Ammon's horn (tissue), 1 donor: ENCODE measurements around the gene SDHC.
"Not testable (repeated sequence)": the region's sequence is repeated elsewhere in the genome, so short reads cannot be mapped to it uniquely, and the experiment has no call there.

Source experiments
- DNase-seq: peaks from one replicate; pipeline ENCODE4 v3.0.0-alpha.2; 2016; ENCODE audit warnings: low spot score

Gene SDHC

DNA sequence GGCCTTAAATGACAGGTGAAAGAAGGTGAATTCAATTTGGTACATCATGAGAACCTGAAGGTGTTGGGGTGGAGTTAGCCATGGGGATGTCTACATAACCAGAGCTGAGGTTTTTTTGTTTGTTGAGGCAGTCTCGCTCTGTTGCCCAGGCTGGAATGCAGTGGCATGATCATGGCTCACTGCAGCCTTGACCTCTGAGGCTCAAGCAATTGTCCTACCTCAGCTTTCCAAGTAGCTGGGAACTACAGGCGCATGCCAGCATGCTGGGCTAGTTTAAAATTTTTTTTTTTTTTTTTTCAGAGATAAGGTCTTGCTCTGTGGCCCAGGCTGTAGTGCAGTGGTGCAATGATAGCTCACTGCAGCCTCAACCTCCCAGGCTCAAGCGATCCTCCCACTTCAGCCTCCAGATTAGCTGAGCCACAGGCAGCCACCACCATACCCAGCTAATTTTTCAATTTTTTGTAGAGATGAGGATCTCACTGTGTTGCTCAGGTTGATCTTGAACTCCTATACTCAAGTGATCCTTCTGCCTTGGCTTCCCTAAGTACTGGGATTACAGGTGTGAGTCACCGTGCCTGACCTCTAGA, 2.5 kb upstream of the SDHC start:
- DNase-seq, result no peak

DNA sequence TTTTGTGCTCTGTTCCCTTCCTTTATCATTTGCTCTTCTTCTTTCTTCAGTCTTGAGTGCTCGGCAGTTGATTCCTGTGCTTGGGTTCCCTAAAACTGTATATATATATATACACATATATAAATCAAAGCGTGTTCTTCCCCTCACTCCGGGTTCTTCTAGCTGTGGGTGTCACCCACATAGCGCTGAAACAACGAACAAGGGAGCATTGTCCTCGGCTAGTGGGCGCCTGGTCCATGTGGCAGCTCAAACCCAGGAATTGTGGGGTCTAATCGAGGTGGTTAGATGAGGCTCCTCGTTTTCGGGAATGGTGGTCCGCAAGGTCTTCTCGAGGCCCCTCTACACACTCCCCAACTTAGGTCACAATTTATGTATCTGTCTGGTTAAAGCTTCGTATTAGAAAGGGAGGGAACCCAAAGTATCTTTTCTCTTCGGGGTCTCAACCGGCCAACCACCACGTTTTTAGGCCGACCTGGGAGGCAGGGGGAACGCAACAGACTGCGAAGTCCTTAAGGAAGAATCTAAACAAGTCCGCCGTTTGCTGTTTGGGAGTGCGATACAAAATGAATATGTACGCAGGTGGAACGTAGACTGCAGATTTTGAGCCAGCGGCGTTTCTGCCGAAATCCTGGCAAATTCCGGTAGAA, 504 bp upstream of the SDHC start:
- DNase-seq, result peak; percentile 69

DNA sequence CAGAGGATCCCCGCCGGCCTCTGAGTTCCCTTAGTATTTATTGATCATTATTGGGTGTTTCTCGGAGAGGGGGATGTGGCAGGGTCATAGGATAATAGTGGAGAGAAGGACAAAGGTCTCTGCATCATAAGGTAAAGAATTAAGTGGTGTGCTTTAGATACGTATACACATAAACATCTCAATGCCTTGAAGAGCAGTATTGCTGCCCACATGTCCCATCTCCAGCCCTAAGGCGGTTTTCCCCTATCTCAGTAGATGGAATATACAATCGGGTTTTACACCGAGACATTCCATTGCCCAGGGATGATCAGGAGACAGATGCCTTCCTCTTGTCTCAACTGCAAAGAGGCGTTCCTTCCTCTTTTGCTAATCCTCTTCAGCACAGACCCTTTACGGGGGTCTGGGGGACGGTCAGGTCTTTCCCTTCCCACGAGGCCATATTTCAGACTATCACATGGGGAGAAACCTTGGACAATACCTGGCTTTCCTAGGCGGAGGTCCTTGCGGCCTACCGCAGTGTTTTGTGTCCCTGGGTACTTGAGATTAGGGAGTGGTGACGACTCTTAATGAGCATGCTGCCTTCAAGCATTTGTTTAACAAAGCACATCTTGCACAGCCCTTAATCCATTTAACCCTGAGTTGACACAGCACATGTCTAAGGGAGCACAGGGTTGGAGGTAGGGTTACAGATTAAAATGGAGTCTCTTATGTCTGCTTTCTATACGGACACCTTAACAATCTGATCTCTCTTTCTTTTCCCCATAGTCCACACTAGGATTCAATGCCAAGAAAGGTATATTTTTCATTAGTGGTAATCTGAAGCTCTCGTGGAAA, 1.9 kb downstream of the SDHC start:
- not testable (repeated sequence) for DNase-seq

DNA sequence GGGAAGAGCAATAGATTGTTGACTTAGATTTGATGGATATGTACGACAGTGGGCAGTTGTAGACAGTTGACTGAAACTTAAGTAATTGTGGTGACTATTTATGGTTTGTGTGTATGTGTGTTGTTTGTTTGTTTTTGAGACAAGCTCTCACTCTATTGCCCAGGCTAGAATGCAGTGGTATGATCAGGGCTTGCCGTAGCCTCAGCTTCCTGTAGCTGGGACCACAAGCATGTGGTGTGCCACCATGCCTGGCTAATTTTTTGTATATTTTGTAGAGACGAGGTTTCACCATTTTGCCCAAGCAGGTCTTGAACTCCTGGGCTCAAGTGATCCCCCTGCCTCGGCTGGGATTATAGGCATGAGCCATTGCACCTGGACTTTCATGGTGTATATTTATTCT, 9.8 kb downstream of the SDHC start:
- DNase-seq, result no peak

DNA sequence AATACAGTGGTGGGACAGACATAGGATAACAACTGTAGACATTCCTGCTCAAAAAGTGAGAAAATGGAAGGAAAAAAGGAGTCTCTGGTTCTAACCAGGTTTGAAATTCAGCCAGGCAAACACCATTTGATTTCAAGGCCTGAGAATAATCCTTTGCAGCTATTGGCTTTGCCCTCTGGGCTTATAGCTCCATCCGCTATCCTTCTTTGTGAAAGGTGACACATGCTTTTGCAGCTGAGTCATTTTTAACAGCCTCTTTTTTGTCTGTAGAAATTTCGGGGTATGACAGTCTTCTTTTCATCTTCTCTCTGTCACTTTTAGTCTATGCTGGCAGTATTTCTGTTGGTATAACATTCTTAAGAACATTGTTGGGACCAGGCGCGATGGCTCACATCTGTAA, 16.2 kb downstream of the SDHC start:
- DNase-seq, result no peak

DNA sequence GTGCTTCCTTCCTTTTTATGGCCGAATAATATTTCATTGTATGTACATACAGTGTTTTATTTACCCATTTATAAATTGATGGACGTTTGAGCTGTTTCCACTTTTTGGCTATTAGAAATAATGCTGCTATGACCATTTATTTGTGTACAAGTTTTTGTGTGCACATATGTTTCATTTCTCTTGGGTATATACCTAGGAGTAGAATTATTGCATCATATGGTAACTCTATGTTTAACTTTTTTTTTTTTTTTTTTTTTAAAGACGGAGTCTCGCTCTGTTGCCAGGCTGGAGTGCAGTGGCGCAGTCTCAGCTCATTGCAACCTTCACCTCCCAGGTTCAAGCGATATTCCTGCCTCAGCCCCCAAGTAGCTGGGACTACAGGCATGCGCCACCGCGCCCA, 19.0 kb downstream of the SDHC start:
- DNase-seq, result no peak

DNA sequence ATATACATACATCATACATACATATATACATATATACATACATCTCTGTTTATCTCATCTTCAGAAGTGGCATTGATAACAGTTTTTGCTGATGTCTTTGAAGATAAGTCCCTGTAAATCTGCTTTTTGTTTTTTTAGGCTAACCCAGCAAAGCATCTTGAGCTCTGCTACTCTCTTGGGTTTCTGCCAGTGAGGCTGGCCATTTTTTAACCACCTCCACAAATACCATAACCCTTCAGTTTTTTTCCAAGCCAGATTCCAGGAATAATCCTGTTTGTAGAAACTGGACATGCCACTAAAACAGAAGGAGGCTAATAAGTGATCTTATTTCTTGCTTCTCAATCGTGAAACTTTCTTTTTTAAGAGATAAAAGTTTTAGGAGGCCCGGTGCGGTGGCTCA, 21.6 kb downstream of the SDHC start:
- DNase-seq, result no peak

DNA sequence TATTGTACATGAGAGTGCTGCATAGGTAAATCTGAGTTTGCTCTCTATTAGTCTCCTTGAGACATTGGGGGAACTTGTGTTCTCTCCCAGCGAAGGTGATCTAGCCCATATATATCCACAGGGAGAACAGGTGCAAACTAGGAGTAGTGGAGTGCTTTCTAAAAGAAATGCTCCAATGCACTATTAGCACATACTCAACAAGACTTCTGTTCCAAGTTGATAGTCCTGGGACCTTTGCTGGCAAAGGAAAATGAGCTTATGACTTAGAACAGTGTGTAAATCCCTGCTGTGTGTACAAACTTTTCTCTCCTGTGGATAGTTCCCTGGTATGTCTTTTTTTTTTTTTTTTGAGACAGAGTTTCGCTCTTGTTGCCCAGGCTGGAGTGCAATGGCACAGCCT, 28.0 kb downstream of the SDHC start:
- DNase-seq, result no peak

DNA sequence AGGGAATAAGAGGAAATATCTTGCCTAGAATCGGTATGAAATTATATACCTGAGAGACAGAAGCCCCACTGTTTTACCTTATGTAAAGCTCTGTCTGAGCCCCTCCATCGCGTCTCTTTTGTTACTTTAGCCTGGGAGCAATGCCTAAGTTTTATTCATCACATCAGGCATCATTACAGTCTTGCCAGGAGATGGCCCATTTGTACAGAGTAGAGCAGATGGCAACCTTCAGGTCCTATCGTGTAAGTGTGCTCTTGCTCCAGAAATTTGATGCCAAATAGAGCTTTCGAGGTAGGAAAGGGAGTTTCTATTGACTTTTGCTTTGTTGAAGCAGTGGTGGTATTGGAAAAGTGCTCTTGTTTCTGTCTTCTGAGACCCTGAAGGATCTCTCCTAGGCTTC, 28.6 kb downstream of the SDHC start:
- DNase-seq, result no peak

DNA sequence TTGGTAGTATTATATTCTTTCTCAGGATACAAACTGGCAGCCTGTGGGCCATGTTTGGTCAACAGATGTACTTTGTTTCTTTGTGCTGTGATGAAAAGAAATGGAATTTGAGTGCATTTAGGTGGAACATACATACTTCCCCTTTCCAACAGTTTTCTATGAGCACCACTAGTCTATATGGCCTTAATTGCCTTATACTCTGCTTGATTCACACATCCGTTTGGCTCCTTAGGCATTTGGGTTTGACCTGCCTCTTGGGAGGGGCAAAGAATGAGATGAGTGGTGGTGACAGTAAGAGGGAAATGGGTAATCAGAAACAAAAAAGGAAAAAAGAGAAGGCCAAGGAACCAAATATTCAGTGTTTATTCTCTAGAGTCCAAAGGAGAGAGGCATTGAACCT, 36.5 kb downstream of the SDHC start:
- no peak for DNase-seq

DNA sequence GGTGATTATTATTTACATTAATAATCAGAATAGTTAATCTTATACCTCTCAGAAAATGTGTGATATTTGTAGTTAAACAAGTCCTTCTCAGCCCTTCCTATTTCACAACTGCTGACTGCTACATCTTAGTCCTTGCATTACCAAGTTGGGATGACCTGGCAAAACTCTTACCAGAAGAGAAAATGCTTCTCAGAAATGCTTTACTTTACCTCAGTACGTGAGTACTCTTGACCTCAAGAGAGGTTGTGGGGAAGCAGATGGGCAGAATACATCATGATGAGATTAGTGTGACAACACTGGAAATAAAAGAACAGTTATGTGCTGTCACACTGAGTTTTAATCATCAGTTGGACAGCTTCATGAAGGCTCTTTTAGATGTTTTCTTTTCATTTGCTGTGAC, 37.3 kb downstream of the SDHC start:
- DNase-seq, result no peak

DNA sequence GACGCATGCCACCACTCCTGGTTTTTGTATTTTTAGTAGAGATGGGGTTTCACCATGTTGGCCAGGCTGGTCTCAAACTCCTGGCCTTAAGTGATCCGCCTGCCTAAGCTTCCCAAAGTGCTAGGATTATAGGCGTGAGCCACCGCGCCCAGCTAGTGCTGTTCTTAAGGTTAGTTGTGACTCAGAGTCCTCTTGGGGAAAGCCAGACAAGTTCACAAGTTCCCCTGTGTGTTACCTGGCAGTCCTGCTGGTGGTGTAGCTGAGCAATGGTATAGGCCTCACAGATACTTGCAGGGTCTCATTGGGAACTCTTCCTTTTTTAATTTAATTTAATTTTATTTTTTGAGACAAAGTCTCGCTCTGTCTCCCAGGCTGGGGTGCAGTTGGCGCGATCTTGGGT, 42.9 kb downstream of the SDHC start:
- DNase-seq, result no peak

DNA sequence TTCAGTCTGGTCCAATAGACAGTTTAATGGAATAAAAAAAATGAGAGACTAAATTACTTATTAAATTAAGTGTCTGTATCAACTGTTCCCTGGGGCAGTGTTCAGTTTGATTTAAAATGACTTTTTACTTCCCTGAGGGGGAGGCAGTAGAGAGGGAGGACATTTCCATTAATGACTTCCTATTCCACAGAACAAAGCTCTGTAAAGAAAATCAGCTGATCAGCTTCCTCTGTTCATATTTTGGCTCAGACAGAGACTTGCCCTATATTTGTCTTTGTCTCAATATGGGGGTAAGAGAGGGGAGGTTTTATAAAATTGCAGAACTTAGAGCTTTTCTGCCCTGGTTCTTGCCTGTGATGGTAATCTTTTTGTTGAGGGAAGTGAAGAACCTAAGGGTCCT, 45.1 kb downstream of the SDHC start:
- no peak for DNase-seq

DNA sequence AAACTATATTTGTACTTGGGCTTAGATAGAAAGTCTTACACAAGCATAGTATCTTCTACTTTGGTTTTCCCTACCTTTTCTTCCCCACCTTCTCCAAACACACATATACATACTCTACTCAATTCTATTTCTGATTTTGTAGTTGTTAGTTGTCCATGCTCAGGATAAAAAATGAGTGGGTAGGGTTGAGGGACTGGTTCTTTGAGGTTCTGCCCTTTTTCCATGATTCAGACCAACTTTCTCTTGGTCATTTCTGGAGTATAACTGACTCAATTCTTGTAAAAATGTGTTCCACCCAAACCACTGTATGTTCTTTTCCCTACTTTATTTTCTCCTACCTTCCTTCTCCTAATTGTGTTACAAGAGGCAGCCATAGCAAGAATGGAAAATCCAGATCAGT, 50.2 kb downstream of the SDHC start:
- no peak for DNase-seq

DNA sequence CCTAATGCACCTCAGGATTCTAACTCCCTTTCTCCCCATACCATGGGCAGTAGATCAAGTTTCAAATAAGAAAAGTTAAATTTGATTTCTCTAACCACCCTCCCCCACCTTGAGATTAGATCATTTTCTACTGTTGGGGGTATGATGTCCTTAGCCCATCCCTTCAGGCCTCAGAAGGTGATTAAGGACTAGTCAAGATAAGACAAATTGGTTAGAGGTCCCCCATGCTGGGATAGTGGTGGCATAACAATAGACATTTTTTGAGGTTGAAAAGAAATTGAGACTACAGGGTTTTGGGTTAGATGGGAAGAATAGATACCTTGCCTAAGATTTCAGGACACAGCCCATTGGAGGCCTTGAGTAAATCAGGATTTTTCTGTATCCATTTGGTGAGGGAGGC, 51.0 kb downstream of the SDHC start:
- DNase-seq, result no peak

DNA sequence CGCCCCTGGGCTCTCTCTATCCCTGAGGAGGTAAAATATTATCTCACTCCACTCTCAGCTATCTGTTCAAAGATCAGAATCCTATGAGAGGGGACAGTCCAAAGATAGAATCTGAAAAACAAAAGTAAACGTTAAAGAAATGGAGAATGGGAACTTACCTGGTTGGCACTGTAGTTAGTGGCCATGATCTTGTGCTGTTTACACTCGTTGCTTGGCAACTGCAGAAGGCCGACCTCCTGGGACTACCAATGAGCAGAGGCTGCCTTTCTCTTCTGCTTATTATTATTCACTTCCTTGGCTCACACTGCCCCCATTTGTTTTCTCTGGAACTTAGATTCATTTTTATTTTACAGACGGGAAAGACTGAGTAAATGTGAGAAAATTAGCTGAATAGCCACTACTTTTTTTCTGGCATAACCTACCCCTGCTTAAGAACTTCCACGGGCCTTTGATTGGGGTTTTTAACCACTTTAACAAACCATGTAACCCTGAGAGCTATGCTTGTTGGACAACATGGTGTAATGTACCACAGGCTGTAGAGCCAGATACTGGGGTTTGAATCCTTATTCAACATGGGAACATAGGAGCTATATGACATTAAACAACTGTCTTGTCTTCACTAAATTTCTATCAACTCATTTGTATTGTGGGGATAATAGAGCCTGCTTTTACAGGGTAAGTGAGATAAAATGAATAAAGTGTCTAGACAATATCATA, 53.7 kb downstream of the SDHC start, which contains the start of gene CFAP126:
CFAP126 (minus strand) TSS at position 193 of the 717 bp plus-strand sequence; CDS start at position 185, 8 bp downstream.
- DNase-seq, result peak; percentile 89

DNA sequence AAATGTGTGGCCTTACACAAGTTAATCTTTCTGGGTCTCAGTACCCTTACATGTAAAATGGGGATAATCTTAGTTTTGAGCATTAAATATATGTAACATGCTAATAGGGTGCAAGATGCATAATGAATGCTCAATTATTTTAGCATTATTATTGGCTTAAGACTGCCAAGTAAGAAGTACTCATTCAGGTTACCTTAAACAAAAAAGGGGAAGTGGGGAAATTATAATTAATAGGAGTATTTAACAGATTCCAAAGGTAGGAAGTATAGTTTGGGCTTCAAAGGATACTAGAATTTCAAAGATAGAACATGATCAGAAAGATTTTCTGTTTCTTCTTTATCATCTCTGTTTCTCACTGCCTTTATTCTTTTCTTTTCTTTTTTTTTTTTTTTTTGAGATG, 59.3 kb downstream of the SDHC start:
- DNase-seq, result no peak

DNA sequence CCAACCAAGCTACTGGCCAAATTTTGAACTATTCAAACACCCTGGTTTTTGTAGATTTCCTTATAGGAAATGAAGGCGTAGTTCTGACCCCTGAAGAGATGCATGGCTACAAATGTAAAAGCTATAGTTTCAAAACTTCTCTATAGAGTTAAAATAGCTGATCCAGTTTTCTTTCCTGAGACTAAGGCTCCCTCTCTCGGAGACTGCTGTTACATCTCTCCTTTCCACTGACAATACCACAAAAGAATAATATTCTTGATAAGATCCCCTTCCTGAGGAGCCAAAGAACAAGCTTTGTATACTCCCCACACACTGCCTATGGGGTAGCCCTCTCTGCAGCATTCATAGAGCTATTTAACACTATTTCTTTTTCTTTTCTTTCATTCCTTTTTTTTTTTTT, 60.2 kb downstream of the SDHC start:
- DNase-seq, result no peak

DNA sequence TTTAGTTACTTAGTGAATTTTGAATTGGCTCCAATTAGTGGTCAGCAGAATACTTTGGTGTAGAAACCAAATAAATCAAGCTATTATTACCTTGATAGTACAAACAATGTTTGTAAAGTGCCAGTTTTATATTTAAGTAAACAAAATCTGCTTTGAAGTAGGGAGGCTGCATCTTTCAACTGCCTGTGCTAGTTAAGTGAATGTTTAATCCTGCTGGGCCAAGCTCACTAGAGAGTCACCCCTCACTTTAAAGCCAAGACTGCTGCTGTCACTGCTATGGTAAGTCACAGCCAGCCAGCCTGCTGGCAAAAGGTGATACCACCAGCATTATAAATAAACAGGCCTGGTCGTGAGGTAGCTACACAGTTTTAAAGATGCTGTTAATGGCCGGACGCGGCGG, 63.8 kb downstream of the SDHC start:
- DNase-seq, result no peak

DNA sequence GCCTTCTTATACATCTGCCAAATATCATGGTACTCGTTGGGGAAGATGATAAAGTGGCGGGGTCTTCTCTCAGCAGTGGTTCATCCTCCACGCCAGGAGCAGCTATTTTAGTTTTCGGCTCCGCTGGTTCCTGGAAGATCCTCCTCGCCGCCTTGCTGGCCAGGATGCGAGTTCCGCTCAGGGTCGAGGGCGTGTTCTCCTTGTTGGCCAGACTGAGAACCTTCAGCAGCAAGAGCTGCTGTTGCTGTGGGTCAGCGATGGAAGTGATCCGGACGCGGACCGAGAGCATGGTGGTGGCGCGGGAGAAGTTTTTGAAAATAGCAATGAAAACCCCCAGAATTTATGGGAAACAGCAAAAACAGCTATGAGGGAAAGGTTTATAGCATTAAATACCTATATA, 64.9 kb downstream of the SDHC start:
- DNase-seq, result peak; percentile 48

DNA sequence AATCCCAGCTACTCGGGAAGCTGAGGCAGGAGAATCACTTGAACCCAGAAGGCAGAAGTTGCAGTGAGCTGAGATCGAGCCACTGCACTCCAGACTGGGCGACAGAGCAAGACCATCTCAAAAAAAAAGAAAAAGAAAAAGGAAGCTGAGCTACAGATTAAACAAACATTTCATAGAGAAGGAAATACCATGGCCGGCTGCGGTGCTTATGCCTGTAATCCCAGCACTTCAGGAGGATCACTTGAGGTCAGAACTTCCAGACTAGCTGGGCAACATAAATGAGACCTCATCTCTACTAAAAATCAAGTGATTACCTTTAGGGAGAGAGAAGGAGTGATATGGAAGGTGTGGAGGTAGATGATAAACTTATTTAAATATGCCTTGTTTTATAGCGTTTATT, 67.5 kb downstream of the SDHC start:
- no peak for DNase-seq

DNA sequence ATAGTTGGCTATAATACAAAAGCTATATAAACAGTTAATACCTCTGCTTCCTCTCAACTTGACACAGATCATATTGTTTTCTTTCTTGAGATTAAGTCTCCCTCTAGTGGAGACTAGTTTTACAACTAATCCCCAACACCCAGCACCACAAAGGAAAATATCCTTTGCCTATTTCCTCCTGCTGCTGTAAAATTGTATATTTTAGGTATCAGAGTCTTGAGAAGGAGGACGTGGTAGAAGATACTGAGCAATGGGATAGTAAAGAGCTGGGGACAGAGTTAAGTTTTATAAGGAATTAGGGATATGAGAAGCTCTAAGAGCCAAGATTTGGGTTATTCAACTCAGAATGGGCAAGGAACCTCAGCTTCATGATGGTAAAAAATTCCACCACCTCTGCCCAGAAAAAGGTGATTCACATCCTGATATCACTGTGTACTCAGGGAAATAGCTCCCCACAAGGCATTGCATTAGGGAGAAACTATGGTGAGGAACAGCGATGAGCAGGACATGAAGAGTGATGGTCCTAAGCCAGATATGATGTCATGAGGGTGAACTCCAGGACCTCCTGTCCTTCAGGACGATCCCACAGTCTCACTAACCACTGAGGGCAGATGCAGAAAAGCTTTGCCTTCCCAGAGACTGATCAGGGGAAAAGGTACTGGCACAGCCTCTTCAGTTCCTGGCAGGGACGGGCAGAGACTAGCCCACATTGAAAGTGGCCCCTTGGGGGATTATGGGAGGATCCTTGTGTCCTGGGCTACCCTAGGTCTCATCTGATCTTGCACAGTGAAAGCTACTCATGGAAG, 68.2 kb downstream of the SDHC start:
- DNase-seq, result peak; percentile 61
